GM12878 (cell line): ENCODE measurements around the gene HIVEP1. TPM values are rescaled to one million over a fixed set of nuclear protein-coding genes. Genes with fewer than 3 reads are reported as not detected.

Experiments
- BCLAF1 ChIP-seq: fragments of 450-650 bp; IDR thresholded peaks from 2 replicates; pipeline ENCODE4 v1.6.1; 2017; ENCODE audit warnings: antibody characterized with exemption, mild to moderate bottlenecking, moderate library complexity
- BRCA1 ChIP-seq: IDR thresholded peaks from 2 replicates; pipeline ENCODE4 v1.6.1; 2011; ENCODE audit warnings: low read depth, low read length, improper control_type of control experiment
- E2F4 ChIP-seq: IDR thresholded peaks from 2 replicates; pipeline ENCODE4 v1.6.1; 2012; ENCODE audit warnings: low read depth, low read length, improper control_type of control experiment
- EP300 ChIP-seq, 2 experiments: fragments of 150-350 bp in 1 of 2; IDR thresholded peaks; 2 replicates each; pipeline ENCODE4 v1.6.1; 2011 to 2012; ENCODE audit warnings: low read depth in 2 of 2, low read length in 2 of 2, borderline replicate concordance in 1 of 2, improper control_type of control experiment in 1 of 2, inconsistent platforms in 1 of 2; ENCODE audit not compliant: control insufficient read depth in 1 of 2
- FOXK2 ChIP-seq: fragments of 450-650 bp; IDR thresholded peaks from 2 replicates; pipeline ENCODE4 v1.6.1; 2017; ENCODE audit warnings: mild to moderate bottlenecking, moderate library complexity
- GATAD2B ChIP-seq: fragments of 450-650 bp; conservative IDR thresholded peaks from 2 replicates; pipeline ENCODE4 v1.6.1; 2017; ENCODE audit warnings: low read depth, mild to moderate bottlenecking, moderate library complexity
- HDGF ChIP-seq: fragments of 450-650 bp; IDR thresholded peaks from 2 replicates; pipeline ENCODE4 v1.6.1; 2016; ENCODE audit warnings: antibody characterized with exemption
- IRF3 ChIP-seq: fragments of 450-650 bp; IDR thresholded peaks from 2 replicates; pipeline ENCODE4 v1.6.1; 2014; ENCODE audit warnings: mild to moderate bottlenecking
- JUND ChIP-seq: IDR thresholded peaks from 2 replicates; pipeline ENCODE4 v1.6.1; 2012; ENCODE audit warnings: low read depth, mild to moderate bottlenecking, low read length, improper control_type of control experiment, moderate library complexity
- KLF5 ChIP-seq: fragments of 450-650 bp; IDR thresholded peaks from 2 replicates; pipeline ENCODE4 v1.6.1; 2014; ENCODE audit warnings: mild to moderate bottlenecking; ENCODE audit not compliant: partially characterized antibody
- LARP7 ChIP-seq: fragments of 450-650 bp; IDR thresholded peaks from 2 replicates; pipeline ENCODE4 v1.6.1; 2017; ENCODE audit warnings: mild to moderate bottlenecking
- MEF2B ChIP-seq: fragments of 450-650 bp; IDR thresholded peaks from 2 replicates; pipeline ENCODE4 v1.6.1; 2018; ENCODE audit warnings: mild to moderate bottlenecking, moderate library complexity; ENCODE audit not compliant: partially characterized antibody, poor library complexity, severe bottlenecking
- MXI1 ChIP-seq: fragments of 150-350 bp; IDR thresholded peaks from 2 replicates; pipeline ENCODE4 v1.6.1; 2011; ENCODE audit warnings: low read depth, mild to moderate bottlenecking, inconsistent platforms, low read length, improper control_type of control experiment
- NFXL1 ChIP-seq: fragments of 450-650 bp; IDR thresholded peaks from 2 replicates; pipeline ENCODE4 v1.6.1; 2017; ENCODE audit warnings: antibody characterized with exemption, mild to moderate bottlenecking, borderline replicate concordance
- NFYA ChIP-seq: IDR thresholded peaks from 2 replicates; pipeline ENCODE4 v1.6.1; 2011; ENCODE audit warnings: low read depth, mild to moderate bottlenecking, low read length, improper control_type of control experiment, borderline replicate concordance
- POLR2A ChIP-seq: IDR thresholded peaks from 2 replicates; pipeline ENCODE4 v1.6.1; 2011; ENCODE audit warnings: low read depth, mild to moderate bottlenecking, low read length
- SIX5 ChIP-seq: IDR thresholded peaks from 2 replicates; pipeline ENCODE4 v1.6.1; 2011; ENCODE audit warnings: mild to moderate bottlenecking, low read depth, low read length, moderate library complexity; ENCODE audit not compliant: severe bottlenecking
- SMC3 ChIP-seq: IDR thresholded peaks from 2 replicates; pipeline ENCODE4 v1.6.1; 2011; ENCODE audit warnings: low read length, improper control_type of control experiment, borderline replicate concordance
- USF1 ChIP-seq: IDR thresholded peaks from 2 replicates; pipeline ENCODE4 v1.6.1; 2011; ENCODE audit warnings: borderline replicate concordance, low read depth, mild to moderate bottlenecking, moderate library complexity, mixed read lengths, low read length; ENCODE audit not compliant: insufficient read depth; ENCODE audit errors: extremely low read length
- ZNF207 ChIP-seq: fragments of 450-650 bp; IDR thresholded peaks from 2 replicates; pipeline ENCODE4 v1.6.1; 2014; ENCODE audit warnings: antibody characterized with exemption, mild to moderate bottlenecking, borderline replicate concordance
- ZZZ3 ChIP-seq: IDR thresholded peaks from 2 replicates; pipeline ENCODE4 v1.6.1; 2011; ENCODE audit warnings: low read depth; ENCODE audit not compliant: control insufficient read depth, insufficient read length
- polyA plus RNA-seq, 11 experiments: library from polyadenylated mRNA; depleted of rRNA in 4 of 11; unstranded in 6 of 11; stranded (reverse) in 5 of 11; fragments of >200 nt; fragmentation: Nextera tagmentation in 4 of 11; fragmentation: Illumina TruSeq in 1 of 11; extraction: Ambion mirVana in 4 of 11; extraction: Trizol in 1 of 11; gene quantifications; 1 replicate in 1 of 11; 2 replicates in 10 of 11; pipeline versions ENCODE4 v1.2.1 to v1.2.3, GENCODE V29; 2011 to 2016; ENCODE audit warnings: inconsistent platforms in 2 of 11, missing spikeins in 2 of 11, low read depth in 1 of 11
- total RNA-seq, 4 experiments: library from RNA; depleted of rRNA in 3 of 4; stranded (reverse); fragments of >200 nt in 3 of 4; fragmentation: Illumina TruSeq in 1 of 4; extraction: Trizol in 1 of 4; gene quantifications; 2 replicates each; pipeline versions ENCODE4 v1.2.1 to v1.2.3, GENCODE V29; 2013 to 2021

Gene HIVEP1
- total and polyA plus RNA-seq, 10 of the 15 experiments (the other 5 are each of a cell fraction or from before 2014, with no cell fraction given): 4.3 to 37.5 (median 21.6) TPM

GRCh38 chr6:12008366-12009179 lies 3.5 kb upstream of the HIVEP1 start (continued):
- TF ChIP-seq USF1 (no peak), BRCA1 (no peak), JUND (no peak), ZNF207 (peak; percentile 50; the same call in 1 of the 2 replicates), SIX5 (no peak), MEF2B (peak; percentile 39), NFXL1 (no peak), SMC3 (peak; percentile 31; the same call in 1 of the 2 replicates), IRF3 (no peak), LARP7 (no peak), KLF5 (no peak), EP300 (IDR thresholded peaks at IDR 0.05; ENCODE audit: borderline replicate concordance in 1 of 2, control insufficient read depth in 1 of 2, low read depth in 2 of 2, low read length in 2 of 2) (no peak), POLR2A (peak; percentile 92), E2F4 (no peak), ZZZ3 (no peak), FOXK2 (no peak), HDGF (no peak), MXI1 (peak; percentile 13; the same call in 1 of the 2 replicates), GATAD2B (peak; percentile 54), NFYA (no peak), BCLAF1 (no peak)
